Erythroblast (primary cell): ENCODE measurements around the gene CTCFL.

Experiments used
- DNase-seq, 2 experiments: peaks; one replicate each; lab custom pipeline; 2025; lab: John Stamatoyannopoulos, UW
- GATA1 ChIP-seq: IDR thresholded peaks from 2 replicates; pipeline ENCODE4 v1.6.1; 2011; ENCODE audit warnings: low read depth, mild to moderate bottlenecking, control low read depth, low read length, moderate library complexity
- POLR2A ChIP-seq: IDR thresholded peaks from 2 replicates; pipeline ENCODE4 v1.6.1; 2011; ENCODE audit warnings: mild to moderate bottlenecking, low read length

The CTCFL gene

GRCh38 chr20:57564180-57564802 lies 39.4 kb upstream of the CTCFL start:
- TF ChIP-seq GATA1 (no peak), POLR2A (no peak)
- no peak for DNase-seq

GRCh38 chr20:57563522-57563921 lies 38.6 kb upstream of the CTCFL start:
- DNase-seq: no peak
- TF ChIP-seq POLR2A: no peak
- TF ChIP-seq GATA1: no peak

DNA sequence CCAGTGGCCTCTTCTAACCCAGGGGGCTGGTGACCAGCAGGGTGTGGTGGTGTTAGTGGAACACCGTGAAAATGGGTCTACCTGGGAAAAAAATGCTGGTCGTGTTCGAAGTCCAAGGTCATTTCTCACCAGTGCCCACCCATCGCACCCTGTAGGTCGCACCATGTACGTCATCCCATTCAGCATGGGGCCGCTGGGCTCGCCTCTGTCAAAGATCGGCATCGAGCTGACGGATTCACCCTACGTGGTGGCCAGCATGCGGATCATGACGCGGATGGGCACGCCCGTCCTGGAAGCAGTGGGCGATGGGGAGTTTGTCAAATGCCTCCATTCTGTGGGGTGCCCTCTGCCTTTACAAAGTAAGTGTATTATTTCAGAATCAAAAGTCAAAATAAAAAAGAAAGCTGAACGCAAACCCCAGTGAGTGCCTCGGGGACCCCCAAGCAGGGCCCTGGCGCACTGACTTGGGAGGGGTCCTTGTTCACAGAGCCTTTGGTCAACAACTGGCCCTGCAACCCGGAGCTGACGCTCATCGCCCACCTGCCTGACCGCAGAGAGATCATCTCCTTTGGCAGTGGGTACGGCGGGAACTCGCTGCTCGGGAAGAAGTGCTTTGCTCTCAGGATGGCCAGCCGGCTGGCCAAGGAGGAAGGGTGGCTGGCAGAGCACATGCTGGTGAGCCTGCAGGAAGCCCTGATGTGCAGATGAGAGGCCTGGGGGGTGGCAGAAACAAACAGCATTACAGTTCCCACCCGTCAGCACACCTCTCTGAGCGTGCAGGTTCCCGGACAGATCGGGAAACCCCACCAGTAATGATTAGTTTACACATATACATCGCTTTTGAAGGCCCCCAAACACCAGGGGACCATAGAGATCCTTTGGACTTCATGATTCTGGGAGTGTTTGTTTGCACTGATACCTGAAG lies 37.9 kb upstream of the CTCFL start:
- TF ChIP-seq GATA1 (no peak), POLR2A (no peak)
- DNase-seq: no peak

- TF ChIP-seq POLR2A: no peak
- TF ChIP-seq GATA1: no peak
Observed at GRCh38 chr20:57561356-57562279, 36.7 kb upstream of the CTCFL start.

GRCh38 chr20:57560554-57561355 lies 35.8 kb upstream of the CTCFL start, which contains the start of gene PCK1:
TSS of gene PCK1 (plus strand) at chr20:57561110. CDS start at chr20:57561412, 302 bp downstream.
- DNase-seq: peak; percentile 95

More at GRCh38 chr20:57561356-57562279, 36.7 kb upstream of the CTCFL start:
- no peak for DNase-seq

GRCh38 chr20:57559658-57560553 lies 35.0 kb upstream of the CTCFL start:
- DNase-seq: peak in 1 of 2 experiments; percentile 26
- TF ChIP-seq GATA1: no peak
- TF ChIP-seq POLR2A: no peak

More at GRCh38 chr20:57560554-57561355, 35.8 kb upstream of the CTCFL start, which contains the start of gene PCK1:
- TF ChIP-seq GATA1: no peak
- TF ChIP-seq POLR2A: peak; percentile 36

DNA sequence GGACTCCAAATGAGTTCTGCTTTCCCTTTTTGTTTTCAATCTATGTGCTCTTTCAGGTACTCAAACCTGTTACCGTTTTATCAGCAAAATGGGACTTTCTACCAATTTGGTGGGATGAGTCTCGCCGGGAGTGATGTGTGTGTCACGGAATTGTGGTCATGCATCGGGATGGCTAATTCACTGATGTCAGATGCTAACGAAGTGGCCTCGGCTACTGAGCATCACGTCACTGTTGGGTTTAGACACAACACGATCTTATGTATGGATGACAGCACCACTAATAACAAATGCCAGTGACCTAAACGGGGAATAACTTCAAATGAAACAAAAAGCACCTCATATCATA lies 34.3 kb upstream of the CTCFL start:
- TF ChIP-seq POLR2A (no peak), GATA1 (no peak)
- no peak for DNase-seq

DNA sequence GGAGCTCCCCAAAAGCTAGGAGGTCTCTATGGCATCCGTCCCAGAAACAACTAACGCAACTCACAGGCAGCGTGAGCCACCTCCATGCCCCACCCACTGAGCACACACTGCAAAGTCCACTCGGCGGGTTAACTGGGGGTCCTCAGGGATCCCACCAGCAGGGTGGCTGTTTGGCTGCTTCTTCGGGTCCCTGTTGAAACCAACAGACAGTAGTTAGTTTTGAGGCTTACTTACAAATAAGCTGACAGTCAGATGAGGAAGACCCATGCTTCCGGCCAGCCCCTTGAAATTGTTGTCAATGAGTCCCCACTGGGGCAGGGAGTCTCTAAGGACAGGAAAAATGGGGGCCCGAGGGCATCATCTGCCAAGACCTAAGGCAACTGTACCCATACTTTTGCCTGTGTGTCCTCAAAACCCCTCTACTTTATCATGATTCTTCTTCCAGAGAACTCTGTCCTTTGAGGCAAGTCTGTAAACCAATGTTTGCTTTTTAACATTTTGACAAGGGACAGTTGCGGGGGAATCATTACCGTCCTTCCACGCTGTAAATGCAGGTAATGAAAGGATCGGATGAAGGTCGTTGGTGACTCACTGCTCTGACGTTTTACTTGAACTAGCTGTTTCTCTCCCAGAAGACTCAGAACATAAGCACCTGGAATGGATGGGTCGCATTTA lies 33.8 kb upstream of the CTCFL start:
- TF ChIP-seq POLR2A: no peak
- TF ChIP-seq GATA1: no peak
- DNase-seq: peak in 1 of 2 experiments; percentile 24

DNA sequence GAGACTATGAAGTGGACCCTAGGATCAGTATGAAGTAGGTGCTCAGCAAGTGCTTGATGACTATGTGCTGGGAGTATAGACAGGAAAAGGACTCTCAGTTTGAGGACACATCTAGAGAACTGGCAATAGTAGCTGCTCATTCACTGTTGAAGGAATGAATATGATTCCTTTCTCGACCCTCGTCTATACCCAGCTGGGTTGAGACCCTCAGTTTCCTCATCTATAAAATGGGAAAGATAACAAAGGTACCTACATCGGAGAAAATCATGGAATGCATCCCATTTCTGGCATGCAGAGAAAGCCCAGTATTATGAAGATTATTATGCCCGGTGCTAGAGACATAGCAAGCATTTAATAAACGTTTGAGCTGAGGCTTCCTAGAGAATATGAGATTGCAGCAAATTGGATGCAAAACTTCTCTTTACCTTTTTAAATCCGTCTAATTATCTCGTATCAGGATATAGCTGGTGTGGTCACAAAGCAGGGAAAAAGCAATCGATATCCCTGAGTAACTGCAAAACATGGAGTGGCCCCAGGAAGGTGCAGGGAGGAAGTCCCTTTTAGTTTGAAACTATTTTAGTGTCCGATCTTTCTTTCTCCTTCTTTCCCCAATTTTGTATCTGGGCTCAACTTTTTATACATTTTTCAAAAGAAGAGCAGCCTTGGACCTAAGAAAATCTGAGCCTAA lies 33.1 kb upstream of the CTCFL start:
- TF ChIP-seq GATA1 (no peak), POLR2A (no peak)

GRCh38 chr20:57556980-57557274 lies 32.0 kb upstream of the CTCFL start:
- TF ChIP-seq POLR2A (no peak), GATA1 (no peak)
- no peak for DNase-seq

More for the DNA sequence above, 33.1 kb upstream of the CTCFL start:
- no peak for DNase-seq
